GM12875 (cell line): ENCODE results near the gene HAO2.
"Not testable (repeated sequence)": the region's sequence is repeated elsewhere in the genome, so short reads cannot be mapped to it uniquely, and the experiment has no call there.

Source experiments
- H3K4me3 ChIP-seq: one replicate; pipeline ENCODE4 v1.5.1; 2011; ENCODE audit warnings: low read depth, low read length, control low read depth
- CTCF ChIP-seq: IDR thresholded peaks from 2 replicates; pipeline ENCODE4 v1.5.1; 2011; ENCODE audit warnings: low read depth, mild to moderate bottlenecking, control low read depth, inconsistent platforms, low read length, moderate library complexity, borderline replicate concordance; ENCODE audit not compliant: insufficient read depth

HAO2 gene

DNA sequence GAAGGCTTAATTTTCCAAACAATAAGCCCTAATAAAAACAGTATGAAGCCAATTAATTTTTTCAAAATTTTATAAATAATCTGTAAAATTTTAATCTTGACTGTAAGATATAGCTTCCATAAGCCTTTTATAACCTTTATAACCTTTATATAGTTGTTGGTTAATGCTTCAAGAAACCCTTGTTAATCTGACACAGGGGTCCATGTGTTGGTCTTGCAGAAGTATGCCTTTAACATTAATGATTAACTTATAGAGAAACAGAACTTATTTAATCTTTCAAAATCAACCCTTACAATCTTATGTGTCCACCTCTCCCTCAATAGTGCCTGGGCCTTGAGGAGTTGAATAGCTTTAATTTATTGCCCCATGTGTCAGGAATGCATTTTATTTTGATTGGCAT is 23.2 kb upstream of the HAO2 start:
- no peak for TF ChIP-seq CTCF
- no peak overlapping the region for H3K4me3 ChIP-seq

- H3K4me3 ChIP-seq: no peak overlapping the region
- TF ChIP-seq CTCF: no peak
Observed at GRCh38 chr1:119347858-119348257, 20.7 kb upstream of the HAO2 start.

DNA sequence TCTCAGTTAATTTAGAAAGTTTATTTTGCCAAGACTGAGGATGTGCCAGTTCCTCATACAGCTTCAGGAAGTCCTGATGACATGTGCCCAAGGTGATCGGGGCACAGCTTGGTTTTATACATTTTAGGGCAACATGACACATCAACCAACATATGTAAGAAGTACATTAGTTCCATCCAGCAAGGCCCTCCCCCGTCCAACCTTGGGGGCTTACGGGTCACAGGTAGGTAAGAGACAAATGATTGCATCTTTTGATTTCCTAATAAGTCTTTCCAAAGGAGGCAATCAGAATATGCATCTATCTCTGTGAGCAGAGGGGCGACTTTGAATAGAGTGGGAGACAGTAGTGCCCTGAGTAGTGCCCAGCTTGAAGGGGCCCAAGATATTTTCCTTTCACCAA is 19.6 kb upstream of the HAO2 start:
- H3K4me3 ChIP-seq: no peak overlapping the region
- no peak for TF ChIP-seq CTCF

DNA sequence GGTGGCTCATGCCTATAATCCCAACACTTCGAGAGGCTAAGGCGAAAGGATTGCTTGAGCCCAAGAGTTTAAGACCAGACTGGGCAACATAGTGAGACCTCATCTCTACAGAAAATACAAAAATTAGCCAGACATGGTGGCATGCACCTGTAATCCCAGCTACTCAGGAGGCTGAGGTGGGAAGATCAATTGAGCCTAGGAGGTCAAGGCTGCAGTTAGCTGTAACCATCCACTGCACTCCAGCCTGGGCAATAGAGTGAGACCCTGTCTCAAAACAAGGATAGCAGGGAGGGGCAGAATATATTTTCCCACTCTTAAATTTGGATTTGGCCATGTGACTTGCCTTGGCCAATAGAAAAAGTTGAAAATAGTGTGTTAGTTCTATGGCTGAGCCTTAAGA is 17.7 kb upstream of the HAO2 start:
- H3K4me3 ChIP-seq: not testable (repeated sequence)

- no peak for TF ChIP-seq CTCF
- no peak overlapping the region for H3K4me3 ChIP-seq
Observed at GRCh38 chr1:119351997-119352396, 16.6 kb upstream of the HAO2 start.

DNA sequence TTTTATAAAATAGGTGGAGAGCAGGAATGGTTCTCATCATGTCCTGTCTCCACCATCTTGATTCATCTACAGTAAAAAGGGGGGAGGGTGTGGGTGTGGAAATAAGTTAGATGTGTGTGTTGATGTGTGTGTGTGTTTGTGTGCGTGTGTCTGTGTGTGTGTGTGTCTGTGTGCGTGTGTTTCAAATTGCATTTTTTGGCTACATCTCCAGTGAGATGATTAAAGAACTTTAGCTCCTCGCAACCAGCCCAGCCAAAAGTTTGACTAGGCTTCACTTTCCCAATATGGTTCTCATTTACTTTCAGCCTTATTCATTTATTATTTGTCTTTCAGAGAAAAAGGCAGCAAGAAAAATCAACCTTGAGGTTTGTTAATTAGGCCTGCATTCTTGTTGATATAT is 14.7 kb upstream of the HAO2 start:
- no peak overlapping the region for H3K4me3 ChIP-seq
- TF ChIP-seq CTCF: no peak

DNA sequence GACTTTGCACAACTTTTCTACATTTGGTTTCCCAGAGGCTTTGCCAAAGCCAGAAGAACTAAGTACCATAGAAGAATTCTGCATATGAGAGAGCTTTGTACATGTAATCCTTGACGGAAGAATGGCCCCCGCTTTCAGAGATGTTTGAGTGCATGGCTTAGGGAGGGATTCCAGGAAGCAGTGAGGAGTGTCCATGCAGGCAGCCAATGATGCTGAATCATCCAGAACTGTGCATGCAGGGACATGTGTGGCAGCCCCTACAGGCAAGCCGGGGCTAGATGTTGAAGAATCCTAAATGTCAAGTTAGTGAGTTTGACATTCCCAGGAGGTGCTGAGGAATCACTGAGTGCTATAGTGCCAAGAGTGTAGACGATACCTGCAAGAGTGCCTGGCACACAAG is 9.9 kb upstream of the HAO2 start:
- no peak for TF ChIP-seq CTCF
- no peak overlapping the region for H3K4me3 ChIP-seq

- TF ChIP-seq CTCF: no peak
- no peak overlapping the region for H3K4me3 ChIP-seq
Observed at GRCh38 chr1:119359730-119360129, 8.9 kb upstream of the HAO2 start.
